ENCODE measurements around the gene TUBB6.

TUBB6 gene

GRCh38 chr18:12288403-12288755 lies 19.7 kb upstream of the TUBB6 start:
- FAIRE-seq = no peak
- no peak for DNase-seq (ENCODE audit: extremely low spot score, insufficient read length, low read depth)

- FAIRE-seq (no peak), DNase-seq (ENCODE audit: extremely low spot score, insufficient read length, low read depth) (no peak)
Observed at GRCh38 chr18:12290086-12290485, 18.0 kb upstream of the TUBB6 start.

DNA sequence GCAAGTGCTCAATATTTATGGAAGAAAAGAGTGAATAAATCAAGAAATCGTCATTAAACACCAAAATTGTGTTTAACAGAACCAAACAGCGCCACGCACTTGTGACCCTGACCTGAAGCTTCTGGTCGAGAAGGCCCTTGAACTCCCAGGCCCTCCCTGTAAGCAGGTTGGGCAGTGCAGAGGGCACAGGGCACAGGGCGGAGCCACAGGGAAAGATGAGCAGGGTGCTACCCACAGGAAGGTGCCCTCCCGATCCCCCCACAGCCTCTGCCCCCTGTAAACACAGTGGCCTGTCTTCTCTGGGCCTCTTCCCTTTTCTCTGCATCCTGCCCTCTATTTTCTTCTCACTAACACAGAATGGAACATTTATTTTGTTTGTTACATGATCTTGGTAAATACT lies 16.9 kb upstream of the TUBB6 start:
- DNase-seq (ENCODE audit: extremely low spot score, insufficient read length, low read depth) = no peak
- FAIRE-seq = no peak

DNA sequence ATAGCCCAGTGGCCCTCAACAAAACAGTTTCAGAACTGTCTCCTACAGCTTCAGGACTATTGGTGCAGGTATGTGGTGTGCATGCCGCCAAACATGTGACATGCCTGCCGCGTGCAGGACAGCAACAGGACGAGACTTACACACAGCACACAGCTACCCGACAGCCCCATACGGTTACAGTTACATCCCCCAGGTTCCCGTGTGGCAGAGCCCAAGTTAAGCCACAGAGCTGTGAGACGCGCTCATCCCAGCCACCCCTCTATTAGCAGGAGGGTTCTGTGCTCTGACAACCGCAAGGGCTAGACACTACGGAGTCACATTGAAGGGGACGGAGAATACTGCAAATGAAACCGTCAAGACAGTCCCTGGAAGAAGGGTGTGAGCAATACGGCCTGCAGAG lies 16.4 kb upstream of the TUBB6 start:
- no peak for FAIRE-seq
- no peak for DNase-seq (ENCODE audit: extremely low spot score, insufficient read length, low read depth)

DNA sequence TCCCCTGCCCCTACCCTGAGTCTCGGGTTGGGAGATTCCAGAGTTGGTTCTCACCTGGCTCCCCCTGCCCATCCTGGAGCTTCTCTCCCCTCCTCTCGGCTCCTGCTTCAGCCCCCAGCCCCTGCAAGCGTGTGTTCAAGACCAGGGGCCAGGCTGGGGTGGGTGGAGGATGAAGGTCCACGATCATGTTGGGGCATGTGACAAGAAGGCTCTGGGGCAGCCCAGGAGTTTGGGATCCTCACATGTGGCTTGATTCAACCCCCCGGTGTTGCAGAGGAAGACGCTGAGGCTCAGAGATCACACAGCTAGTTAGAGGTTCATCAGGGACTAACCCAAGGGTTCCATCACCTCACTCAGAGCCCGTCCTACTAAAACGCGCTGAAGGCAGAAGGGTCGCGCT lies 14.2 kb upstream of the TUBB6 start:
- FAIRE-seq = no peak

GRCh38 chr18:12295389-12296086 lies 12.5 kb upstream of the TUBB6 start:
- DNase-seq (ENCODE audit: extremely low spot score, insufficient read length, low read depth) = no peak
- no peak for FAIRE-seq

More for the DNA sequence above, 14.2 kb upstream of the TUBB6 start:
- DNase-seq (ENCODE audit: extremely low spot score, insufficient read length, low read depth) = no peak

DNA sequence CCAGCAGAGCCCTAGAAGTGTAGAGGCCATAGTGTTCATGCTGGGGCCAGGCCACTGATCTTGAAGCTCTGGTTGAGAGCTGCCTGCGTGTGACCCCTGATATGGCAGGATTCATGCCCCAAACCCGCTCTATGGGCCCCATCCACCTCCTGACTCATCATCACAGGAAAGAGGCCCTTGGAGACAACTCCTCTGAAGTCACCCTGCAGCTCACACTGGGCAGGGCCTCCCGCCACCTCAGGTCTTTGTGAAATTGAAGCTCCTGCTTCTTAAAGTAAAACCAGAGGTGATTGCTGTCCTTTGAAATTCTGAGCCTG lies 12.0 kb upstream of the TUBB6 start:
- no peak for DNase-seq (ENCODE audit: extremely low spot score, insufficient read length, low read depth)
- no peak for FAIRE-seq

DNA sequence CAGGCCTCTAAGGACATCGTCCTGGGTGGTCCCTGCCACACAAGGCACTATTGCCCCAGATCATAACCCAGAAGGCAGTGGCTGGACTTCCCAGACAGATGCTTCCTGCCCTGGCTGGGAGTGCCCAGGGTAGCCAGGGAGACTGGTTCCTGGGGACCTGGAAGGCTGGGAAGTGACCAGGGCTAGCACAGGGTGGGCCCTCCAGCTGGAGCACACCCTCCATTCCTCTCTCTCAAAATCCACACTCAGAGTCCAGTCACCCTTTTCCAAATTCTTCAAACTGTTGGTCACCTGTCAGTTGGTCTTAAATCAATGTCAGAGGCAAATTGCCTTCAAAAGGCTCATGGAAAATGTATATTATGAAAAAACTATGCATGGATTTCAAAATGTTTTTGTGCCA lies 11.6 kb upstream of the TUBB6 start:
- no peak for FAIRE-seq
- no peak for DNase-seq (ENCODE audit: extremely low spot score, insufficient read length, low read depth)

DNA sequence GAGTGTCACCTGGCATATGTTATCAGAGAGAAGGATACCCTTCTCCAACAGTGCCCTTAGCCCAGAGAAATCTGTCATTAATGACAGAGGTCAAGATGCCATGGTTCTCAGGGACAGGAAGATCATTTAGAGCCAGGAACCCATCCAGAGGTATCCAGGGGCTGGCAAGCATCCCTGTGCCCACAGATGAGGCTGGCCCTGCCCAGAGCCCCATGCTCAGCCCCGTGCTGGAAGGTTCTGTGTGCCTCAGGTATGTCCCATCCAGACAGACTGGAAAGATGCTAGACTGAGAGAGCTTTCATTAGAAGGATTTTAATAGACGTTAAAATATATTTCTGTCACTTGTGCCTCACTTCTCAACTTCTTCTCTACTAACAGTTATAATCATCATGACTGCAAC lies 8.2 kb upstream of the TUBB6 start:
- DNase-seq (ENCODE audit: extremely low spot score, insufficient read length, low read depth) = no peak
- FAIRE-seq = no peak

- DNase-seq (ENCODE audit: extremely low spot score, insufficient read length, low read depth) = no peak
Observed at GRCh38 chr18:12301263-12302005, 6.6 kb upstream of the TUBB6 start.

GRCh38 chr18:12302391-12303147 lies 5.5 kb upstream of the TUBB6 start:
- no peak for FAIRE-seq

More at GRCh38 chr18:12301263-12302005, 6.6 kb upstream of the TUBB6 start:
- no peak for FAIRE-seq

GRCh38 chr18:12304351-12305210 lies 3.5 kb upstream of the TUBB6 start:
- DNase-seq (ENCODE audit: extremely low spot score, insufficient read length, low read depth) = no peak
- FAIRE-seq = no peak

More at GRCh38 chr18:12302391-12303147, 5.5 kb upstream of the TUBB6 start:
- DNase-seq (ENCODE audit: extremely low spot score, insufficient read length, low read depth) = no peak

GRCh38 chr18:12305211-12305610 lies 2.8 kb upstream of the TUBB6 start:
- no peak for FAIRE-seq
- DNase-seq (ENCODE audit: extremely low spot score, insufficient read length, low read depth) = no peak

GRCh38 chr18:12305930-12306629 lies 2.0 kb upstream of the TUBB6 start:
- DNase-seq (ENCODE audit: extremely low spot score, insufficient read length, low read depth) (no peak), FAIRE-seq (no peak)

- no peak for FAIRE-seq
- DNase-seq (ENCODE audit: extremely low spot score, insufficient read length, low read depth) = no peak
Observed at GRCh38 chr18:12306752-12307700, 1.0 kb upstream of the TUBB6 start.

DNA sequence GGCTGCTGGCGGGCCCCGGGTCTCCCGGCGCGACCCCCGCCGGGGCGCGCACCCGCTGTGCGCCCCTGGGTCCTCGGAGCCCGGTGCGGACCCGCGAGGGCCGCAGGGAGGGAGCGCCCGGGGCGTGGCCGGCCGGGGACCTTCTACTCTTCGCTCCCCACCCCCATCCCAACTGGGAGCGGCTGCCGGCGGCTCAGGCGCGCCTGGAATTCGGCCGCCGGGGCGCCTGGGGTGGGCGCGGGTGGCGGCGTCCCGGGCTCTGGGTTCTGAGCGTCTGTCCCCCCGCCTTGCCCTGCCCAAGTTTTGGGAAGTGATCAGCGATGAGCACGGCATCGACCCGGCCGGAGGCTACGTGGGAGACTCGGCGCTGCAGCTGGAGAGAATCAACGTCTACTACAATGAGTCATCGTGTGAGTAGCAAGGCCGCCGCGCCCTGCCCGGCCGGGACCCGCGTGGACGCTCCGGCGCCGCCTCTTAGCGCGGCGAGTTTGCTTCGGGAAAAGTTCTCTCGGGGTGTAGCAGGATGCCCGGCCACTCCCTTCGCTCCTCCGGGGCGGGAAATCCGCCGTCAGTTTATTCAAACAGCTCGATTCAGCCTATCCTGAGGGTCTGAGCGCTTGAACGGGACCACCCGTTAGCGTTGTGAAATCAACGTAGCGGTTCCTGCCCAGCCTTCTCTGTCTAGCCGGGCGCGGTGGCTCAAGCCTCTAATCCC lies 502 bp downstream of the TUBB6 start:
- FAIRE-seq = peak; percentile 55
- DNase-seq (ENCODE audit: extremely low spot score, insufficient read length, low read depth) = no peak

DNA sequence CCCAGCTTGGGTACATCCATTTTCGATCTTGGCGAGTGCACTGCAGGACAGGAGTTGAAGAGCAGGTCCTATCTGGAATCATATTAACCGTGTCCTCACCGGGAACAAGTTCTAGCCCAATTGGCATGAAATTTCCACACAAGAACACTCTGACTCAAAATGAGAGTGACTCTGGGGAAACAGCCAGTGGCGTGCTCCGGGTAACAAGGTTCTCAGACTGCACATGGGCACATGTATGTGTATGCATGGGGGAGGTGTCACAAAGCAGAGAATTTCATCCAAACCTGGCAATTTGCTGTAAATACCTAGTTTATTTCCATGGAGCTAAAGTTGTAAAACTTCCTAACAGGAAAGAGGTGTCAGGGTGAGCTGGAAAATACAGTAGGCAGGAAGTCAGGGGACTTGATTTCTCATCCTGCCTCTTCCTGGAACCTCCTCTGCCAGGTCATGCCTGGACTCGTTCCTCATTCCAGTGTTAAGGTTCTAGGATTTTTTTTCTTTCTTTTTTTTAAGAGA lies 1.7 kb downstream of the TUBB6 start:
- DNase-seq (ENCODE audit: extremely low spot score, insufficient read length, low read depth) (no peak), FAIRE-seq (peak; percentile 35)

DNA sequence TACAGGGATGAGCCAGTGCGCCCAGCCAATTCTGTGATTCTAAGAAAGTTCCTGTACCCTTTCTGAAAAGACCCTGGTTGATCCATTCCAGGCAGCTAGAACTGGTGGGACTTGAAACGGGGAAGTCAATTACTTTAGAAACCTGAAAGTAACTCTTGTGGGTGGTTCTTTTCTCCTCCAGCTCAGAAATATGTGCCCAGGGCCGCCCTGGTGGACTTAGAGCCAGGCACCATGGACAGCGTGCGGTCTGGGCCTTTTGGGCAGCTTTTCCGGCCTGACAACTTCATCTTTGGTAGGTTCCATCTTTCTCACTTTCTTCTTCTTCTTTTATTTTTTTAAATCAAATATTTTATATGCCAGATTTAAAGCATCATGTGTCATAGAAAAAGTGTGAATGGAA lies 2.7 kb downstream of the TUBB6 start:
- no peak for FAIRE-seq
- DNase-seq (ENCODE audit: extremely low spot score, insufficient read length, low read depth) = no peak
